Transverse colon (tissue), 3 donors: ENCODE data around the gene HEATR5B.

ENCODE experiments used
- EP300 ChIP-seq: sonication (generic); formaldehyde crosslinking; IDR thresholded peaks from one replicate; pipeline ENCODE4 v1.6.1; 2017; ENCODE audit warnings: antibody characterized with exemption, low read depth
- TF ChIP-seq, protein P1 (sequence below), 5 experiments: fragments of 200-600 bp in 3 of 5; fragments of 450-650 bp in 2 of 5; sonication (generic) in 3 of 5; IDR thresholded peaks; 1 replicate in 2 of 5; 2 replicates in 3 of 5; pipeline ENCODE4 v1.5.1; 2016 to 2017; ENCODE audit warnings: antibody characterized with exemption in 5 of 5, inconsistent platforms in 3 of 5, mild to moderate bottlenecking in 2 of 5, moderate library complexity in 1 of 5

DNA sequence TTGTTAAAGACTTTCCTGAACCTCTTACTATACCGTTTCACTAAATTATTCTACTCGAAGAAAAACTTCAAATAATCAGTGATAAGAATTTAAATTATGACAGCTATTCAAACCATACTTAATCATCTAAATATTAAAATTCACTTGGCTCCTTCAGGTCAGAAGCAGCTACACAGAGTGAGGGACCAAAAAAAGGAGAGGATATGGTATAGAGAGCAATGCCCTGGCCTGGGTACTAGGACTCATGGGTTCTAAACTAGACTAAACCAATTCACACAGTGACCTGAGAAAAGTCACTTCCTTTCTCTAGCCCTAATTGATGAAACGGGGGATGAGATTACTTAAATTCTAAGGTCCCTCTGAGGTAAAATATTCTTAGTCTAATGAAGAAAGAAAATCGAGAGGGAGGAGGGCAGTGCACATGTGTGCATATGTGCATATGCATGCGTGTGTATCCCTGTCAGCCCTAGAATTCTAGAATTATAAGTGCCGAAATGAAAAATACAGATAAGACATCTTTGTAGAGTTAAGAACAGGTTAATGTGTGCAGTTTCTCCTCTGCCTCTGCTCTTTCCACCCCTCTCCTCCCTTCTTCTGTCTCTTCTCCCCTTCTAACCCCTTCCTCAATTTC, 129.1 kb downstream of the HEATR5B start:
- TF ChIP-seq, protein P1, sequence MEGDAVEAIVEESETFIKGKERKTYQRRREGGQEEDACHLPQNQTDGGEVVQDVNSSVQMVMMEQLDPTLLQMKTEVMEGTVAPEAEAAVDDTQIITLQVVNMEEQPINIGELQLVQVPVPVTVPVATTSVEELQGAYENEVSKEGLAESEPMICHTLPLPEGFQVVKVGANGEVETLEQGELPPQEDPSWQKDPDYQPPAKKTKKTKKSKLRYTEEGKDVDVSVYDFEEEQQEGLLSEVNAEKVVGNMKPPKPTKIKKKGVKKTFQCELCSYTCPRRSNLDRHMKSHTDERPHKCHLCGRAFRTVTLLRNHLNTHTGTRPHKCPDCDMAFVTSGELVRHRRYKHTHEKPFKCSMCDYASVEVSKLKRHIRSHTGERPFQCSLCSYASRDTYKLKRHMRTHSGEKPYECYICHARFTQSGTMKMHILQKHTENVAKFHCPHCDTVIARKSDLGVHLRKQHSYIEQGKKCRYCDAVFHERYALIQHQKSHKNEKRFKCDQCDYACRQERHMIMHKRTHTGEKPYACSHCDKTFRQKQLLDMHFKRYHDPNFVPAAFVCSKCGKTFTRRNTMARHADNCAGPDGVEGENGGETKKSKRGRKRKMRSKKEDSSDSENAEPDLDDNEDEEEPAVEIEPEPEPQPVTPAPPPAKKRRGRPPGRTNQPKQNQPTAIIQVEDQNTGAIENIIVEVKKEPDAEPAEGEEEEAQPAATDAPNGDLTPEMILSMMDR (IDR thresholded peaks at IDR 0.05), result no peak
- no peak for TF ChIP-seq EP300
